GM23338 (cell line): ENCODE results near the gene KCNC4.

Experiments used
- CREB1 ChIP-seq: fragments of 250-450 bp; sonication (Bioruptor Pico); IDR thresholded peaks from 2 replicates; pipeline ENCODE4 v1.5.0; 2020; ENCODE audit warnings: low read depth, mild to moderate bottlenecking, moderate library complexity
- EZH2 ChIP-seq: fragments of 200-600 bp; sonication (generic); IDR thresholded peaks from one replicate; pipeline ENCODE4 v1.8.0; 2017; ENCODE audit warnings: antibody characterized with exemption, mild to moderate bottlenecking, low read depth; ENCODE audit not compliant: unreplicated experiment
- EZH2phosphoT487 ChIP-seq: fragments of 200-600 bp; sonication (generic); IDR thresholded peaks from one replicate; pipeline ENCODE4 v1.8.1; 2018; ENCODE audit warnings: antibody characterized with exemption; ENCODE audit not compliant: unreplicated experiment
- JUNB ChIP-seq: IDR thresholded peaks from one replicate; pipeline ENCODE4 v1.6.1; 2016; ENCODE audit warnings: antibody characterized with exemption; ENCODE audit not compliant: unreplicated experiment
- NANOG ChIP-seq: IDR thresholded peaks from 2 replicates; pipeline ENCODE4 v1.6.1; 2016; ENCODE audit warnings: antibody characterized with exemption, borderline replicate concordance
- POLR2AphosphoS5 ChIP-seq: IDR thresholded peaks from 2 replicates; pipeline ENCODE4 v1.6.1; 2016; ENCODE audit warnings: antibody characterized with exemption, low read depth
- TF ChIP-seq, protein P1 (sequence below), 2 experiments: fragments of 200-600 bp in 1 of 2; sonication (generic) in 1 of 2; conservative IDR thresholded peaks; 2 replicates each; pipeline versions ENCODE4 v1.5.1 to v1.6.1; 2016 to 2017; ENCODE audit warnings: antibody characterized with exemption in 2 of 2, low read depth in 2 of 2, mild to moderate bottlenecking in 2 of 2, moderate library complexity in 1 of 2
- TF ChIP-seq, protein P2 (sequence below): IDR thresholded peaks from one replicate; pipeline ENCODE4 v1.6.1; 2018; ENCODE audit warnings: antibody characterized with exemption; ENCODE audit not compliant: unreplicated experiment

DNA sequence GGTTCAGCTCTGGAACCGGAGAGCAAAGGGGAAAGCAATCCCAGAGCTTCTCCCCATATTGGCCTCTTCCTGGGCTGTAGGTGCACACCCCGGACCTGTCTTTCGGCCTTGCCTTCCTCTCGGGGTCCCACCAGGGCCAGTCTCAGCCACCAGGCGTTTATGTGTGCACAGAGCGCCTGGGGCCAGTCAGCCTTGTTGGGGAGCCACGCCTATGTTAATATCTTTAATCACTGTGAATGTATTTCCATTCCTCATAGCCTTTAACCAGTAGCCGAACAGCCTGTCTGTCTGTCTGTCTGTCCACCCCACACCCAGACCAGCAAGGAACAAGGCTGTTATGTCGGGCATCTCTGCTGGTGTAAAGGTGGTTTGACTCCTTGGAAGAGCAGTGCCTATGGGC lies 18.8 kb downstream of the KCNC4 start:
- TF ChIP-seq, protein P1, sequence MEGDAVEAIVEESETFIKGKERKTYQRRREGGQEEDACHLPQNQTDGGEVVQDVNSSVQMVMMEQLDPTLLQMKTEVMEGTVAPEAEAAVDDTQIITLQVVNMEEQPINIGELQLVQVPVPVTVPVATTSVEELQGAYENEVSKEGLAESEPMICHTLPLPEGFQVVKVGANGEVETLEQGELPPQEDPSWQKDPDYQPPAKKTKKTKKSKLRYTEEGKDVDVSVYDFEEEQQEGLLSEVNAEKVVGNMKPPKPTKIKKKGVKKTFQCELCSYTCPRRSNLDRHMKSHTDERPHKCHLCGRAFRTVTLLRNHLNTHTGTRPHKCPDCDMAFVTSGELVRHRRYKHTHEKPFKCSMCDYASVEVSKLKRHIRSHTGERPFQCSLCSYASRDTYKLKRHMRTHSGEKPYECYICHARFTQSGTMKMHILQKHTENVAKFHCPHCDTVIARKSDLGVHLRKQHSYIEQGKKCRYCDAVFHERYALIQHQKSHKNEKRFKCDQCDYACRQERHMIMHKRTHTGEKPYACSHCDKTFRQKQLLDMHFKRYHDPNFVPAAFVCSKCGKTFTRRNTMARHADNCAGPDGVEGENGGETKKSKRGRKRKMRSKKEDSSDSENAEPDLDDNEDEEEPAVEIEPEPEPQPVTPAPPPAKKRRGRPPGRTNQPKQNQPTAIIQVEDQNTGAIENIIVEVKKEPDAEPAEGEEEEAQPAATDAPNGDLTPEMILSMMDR (conservative IDR thresholded peaks at IDR 0.05; ENCODE audit: low read depth in 2 of 2): no peak
- TF ChIP-seq POLR2AphosphoS5 (no peak), EZH2phosphoT487 (no peak), EZH2 (no peak), JUNB (no peak), NANOG (no peak), CREB1 (no peak)
- TF ChIP-seq, protein P2, sequence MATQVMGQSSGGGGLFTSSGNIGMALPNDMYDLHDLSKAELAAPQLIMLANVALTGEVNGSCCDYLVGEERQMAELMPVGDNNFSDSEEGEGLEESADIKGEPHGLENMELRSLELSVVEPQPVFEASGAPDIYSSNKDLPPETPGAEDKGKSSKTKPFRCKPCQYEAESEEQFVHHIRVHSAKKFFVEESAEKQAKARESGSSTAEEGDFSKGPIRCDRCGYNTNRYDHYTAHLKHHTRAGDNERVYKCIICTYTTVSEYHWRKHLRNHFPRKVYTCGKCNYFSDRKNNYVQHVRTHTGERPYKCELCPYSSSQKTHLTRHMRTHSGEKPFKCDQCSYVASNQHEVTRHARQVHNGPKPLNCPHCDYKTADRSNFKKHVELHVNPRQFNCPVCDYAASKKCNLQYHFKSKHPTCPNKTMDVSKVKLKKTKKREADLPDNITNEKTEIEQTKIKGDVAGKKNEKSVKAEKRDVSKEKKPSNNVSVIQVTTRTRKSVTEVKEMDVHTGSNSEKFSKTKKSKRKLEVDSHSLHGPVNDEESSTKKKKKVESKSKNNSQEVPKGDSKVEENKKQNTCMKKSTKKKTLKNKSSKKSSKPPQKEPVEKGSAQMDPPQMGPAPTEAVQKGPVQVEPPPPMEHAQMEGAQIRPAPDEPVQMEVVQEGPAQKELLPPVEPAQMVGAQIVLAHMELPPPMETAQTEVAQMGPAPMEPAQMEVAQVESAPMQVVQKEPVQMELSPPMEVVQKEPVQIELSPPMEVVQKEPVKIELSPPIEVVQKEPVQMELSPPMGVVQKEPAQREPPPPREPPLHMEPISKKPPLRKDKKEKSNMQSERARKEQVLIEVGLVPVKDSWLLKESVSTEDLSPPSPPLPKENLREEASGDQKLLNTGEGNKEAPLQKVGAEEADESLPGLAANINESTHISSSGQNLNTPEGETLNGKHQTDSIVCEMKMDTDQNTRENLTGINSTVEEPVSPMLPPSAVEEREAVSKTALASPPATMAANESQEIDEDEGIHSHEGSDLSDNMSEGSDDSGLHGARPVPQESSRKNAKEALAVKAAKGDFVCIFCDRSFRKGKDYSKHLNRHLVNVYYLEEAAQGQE: no peak
